GM19324 (cell line): ENCODE data around the gene SLC35E2B.
A peak's percentile ranks its signal among the peaks of the same experiment; 100 is the strongest.
"Not testable (repeated sequence)": the region's sequence is repeated elsewhere in the genome, so short reads cannot be mapped to it uniquely, and the experiment has no call there.

Experiments used
- ATAC-seq: cut with Tn5 transposase; IDR thresholded peaks from one replicate; pipeline ENCODE4 v1.9.1; 2021; ENCODE audit warnings: mild to moderate bottlenecking, moderate library complexity; ENCODE audit not compliant: unreplicated experiment, low FRiP score

Gene SLC35E2B

DNA sequence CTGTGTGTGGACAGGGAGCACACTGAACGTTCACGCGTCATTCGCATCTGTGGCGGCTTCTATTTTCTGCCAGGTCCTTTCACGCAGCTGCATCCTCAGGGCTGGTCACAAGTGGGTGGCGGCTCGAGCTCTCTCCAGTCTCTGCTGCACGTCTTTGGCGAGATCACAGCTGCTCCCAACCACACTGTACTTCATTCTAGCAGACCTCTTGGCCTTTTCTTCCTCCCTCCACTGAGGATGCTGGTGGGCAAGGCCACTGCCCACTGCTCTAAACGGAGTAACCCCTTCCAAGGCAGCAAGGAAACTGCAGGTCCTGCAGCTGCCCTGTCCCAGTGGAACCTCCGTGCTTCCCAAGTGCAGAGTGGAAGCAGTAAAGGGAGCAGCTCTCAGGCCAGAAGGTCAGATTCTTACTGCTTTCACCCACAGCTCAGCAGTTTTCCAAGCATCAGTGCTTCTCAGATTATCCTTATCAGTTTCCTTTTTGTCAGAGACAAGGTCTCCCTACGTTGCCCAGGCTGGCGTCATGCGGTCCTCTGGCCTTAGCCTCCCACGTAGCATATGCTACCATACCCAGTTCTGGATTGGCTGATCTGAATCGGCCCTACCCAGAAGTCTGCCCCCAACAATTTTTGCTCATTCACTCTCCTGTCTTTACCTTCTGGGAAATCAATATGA is 44.9 kb downstream of the SLC35E2B start:
- ATAC-seq, result not testable (repeated sequence)

DNA sequence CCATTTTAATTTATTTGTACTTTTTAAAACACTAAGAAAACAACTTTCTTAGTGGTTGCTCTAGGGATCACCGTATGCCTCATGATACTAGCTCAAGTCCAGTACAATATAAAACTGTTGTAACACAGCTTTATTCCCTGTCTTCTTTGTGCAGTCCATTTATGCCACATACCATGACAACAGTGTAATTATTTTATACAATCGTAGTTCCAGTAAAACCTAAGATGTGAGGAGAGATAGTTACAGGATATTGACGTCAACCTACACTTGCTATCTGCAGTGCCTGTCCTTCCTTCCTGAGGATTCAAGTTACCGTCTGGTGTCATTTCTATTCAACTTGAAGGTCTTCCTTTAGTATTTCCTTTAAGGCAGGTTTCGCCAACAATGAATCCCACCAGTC is 46.3 kb downstream of the SLC35E2B start:
- not testable (repeated sequence) for ATAC-seq

DNA sequence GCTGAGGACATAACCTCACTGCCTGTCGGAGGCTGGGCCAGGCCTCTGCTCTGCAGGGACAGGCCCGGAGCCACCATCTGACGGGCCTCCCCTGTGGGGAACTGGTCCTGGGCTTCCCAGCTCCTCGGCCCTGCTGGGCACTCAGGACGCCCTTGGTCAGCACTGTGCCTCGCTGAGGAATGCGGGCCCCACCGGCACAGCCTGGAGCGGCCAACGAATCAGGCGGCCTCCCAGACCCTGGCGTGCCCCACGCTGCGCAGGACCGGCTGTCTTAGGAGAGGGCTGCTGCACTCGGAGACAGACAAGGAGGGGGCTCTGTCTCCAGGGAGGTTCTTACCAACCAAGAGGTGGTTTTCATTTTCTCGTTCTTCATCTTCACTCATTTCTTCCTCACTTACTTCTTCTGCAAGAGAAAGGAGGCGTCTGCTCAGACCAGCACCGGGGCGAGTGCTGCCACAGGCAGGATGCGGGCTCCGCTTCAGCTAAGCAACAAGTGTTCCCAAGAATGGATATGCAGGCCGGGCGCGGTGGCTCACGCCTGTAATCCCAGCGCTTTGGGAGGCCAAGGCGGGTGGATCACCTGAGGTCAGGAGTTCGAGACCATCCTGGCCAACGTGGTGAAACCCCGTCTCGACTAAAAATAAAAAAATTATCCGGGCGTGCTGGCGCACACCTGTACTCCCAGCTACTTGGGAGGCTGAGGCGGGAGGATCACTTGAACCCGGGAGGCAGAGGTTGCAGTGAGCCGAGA is 51.7 kb downstream of the SLC35E2B start:
- ATAC-seq, result not testable (repeated sequence)

DNA sequence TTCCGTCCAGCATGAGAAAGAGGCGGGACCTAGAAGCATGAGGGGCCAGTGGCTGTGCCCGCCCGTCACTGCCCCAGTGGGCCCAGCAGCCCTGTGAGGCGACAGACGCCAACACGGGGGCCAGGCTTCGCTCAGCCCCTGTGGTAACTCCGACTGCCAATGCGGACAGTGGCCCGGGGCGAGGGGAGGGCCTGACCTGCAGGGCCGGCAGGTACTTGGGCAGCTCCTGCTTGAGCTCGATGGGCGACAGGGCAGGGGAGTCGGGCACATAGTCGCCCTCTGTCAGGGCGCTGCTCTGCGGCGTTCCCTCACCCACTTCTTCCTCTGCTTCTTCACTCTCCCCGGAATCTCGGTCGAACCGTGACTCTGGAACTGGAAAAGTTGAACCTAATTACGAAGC is 52.5 kb downstream of the SLC35E2B start:
- not testable (repeated sequence) for ATAC-seq

DNA sequence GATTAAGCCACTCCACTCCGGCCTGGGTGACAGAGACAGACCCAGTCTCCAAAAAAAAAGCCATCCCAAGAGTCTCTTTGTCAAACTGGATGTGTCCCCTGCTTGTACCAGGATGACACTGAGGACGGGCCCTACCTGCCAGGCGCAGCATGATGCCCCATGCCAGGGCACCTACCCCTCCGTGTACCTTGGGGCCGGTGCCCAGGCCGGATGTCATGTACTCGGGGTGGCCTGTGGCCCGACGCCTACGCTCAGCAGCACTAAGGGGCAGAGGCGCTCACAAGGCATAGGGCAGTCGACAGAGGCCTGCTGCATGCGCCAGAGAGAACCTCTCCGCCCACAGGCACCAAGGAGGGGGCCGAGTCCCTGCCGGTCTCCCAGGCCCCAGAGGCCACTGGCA is 53.2 kb downstream of the SLC35E2B start:
- ATAC-seq, result not testable (repeated sequence)

DNA sequence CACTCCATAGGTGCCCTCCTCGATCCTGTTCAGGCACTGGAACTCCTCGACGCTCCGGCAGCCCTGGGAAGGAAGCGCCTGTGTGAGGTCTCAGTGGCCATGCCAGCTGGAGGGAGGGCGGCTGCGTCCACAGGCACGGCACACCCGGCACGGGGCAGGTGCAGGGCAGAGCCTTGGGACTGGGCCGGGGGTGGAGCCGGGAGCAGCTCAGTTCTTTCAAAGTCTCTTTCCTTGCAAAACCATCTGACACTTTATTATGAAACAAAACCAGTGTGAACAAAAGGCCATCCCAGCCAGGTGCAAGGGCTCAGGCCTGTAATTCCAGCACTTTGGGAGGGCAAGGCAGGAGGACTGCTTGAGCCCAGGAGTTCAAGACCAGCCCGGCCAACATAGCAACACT is 54.1 kb downstream of the SLC35E2B start:
- ATAC-seq, result not testable (repeated sequence)

DNA sequence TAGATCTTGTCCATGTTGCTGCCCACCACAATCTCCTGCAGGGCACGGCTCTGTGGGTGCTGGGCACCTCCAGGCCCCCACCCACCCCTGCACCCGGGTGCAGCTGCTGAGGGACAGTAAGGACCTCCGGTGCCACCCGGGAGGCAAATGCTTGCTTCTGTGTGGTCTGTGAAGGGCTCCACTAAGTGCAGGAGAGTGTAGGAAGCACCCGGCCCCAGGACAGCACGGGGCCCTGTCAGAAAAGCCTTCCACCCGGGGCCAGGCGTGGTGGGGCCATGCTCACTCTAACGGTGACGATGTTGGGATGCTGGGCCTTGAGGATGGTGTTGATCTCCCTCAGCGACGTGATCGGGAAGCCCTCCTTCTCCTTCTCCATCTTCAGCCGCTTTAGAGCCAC is 55.1 kb downstream of the SLC35E2B start:
- not testable (repeated sequence) for ATAC-seq

DNA sequence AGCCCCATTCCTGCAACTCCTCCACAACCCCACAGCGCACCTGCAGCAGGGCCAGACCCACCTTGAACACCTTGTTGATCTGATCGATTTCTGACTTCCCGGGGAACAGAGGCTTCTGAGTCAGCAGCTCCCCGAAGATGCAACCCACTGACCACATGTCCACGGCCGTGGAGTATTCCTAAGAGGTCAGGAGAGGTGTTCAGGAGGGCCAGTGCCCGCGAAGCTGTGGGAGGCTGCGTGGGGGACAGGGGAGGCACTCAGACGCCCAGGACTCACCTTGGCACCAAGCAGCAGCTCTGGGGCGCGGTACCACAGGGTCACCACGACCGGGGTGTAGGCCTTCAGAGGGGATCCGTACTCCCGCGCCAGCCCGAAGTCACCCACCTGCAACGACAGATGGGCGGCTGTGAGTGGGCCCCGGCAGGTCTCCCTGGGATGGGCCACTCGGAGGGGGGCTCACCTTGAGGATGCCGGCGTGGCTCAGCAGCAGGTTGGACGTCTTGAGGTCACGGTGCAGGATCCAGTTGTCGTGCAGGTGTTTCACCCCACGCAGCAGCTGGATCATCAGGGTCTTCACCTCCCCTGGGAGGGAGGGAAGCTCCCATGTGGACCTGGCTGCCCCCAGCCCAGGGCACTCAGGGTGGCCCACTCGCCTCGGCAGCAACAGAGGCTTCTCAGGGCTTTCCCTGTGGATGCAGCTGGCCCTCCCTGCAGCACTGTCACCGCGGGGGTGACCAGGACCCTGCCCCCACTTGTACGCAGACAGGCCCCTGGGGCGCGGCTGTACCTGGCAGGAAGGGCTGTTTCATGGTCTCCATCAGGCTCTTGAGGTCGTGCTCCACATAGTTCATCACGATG is 55.7 kb downstream of the SLC35E2B start:
- ATAC-seq, result not testable (repeated sequence)

DNA sequence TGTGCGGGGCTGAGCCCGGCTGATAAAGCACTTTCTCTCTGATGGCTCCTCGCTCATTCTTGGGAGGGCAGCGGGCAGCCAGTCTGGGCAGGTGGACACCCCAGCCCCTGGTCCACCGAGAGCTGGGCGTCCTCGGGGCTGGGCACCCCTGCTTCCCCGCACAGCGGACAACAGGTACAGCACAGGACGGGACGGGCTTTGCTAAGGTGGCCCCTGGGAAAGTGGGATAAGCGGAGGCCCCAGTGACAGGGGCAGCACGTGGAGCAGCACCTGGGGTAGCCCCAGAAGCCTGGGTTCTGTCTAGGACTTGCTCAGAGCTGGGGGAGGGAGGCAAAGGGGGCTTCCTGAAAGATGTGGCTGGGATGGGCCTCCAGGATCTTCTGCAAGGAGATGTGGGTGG is 58.0 kb downstream of the SLC35E2B start:
- ATAC-seq, result not testable (repeated sequence)

DNA sequence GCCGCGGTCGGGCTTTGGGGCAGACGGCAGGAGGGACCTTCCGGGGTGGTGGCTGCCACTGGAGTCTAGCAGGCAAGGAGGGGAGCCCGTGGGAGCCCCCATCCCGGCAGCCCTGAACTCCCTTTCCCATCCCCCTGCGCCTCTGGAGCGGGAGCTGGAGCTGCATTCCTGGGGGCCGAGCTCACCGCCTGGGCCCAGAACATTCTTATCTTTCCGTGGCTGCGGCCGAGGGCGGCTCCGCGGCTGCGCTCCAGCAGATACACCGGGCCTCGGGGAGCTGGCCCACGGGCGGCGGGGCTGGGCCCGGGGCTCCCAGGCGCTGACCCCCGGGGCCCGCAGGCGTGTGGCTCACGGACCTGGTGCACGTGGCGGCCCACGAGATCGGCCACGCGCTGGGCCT is 59.2 kb downstream of the SLC35E2B start:
- not testable (repeated sequence) for ATAC-seq

DNA sequence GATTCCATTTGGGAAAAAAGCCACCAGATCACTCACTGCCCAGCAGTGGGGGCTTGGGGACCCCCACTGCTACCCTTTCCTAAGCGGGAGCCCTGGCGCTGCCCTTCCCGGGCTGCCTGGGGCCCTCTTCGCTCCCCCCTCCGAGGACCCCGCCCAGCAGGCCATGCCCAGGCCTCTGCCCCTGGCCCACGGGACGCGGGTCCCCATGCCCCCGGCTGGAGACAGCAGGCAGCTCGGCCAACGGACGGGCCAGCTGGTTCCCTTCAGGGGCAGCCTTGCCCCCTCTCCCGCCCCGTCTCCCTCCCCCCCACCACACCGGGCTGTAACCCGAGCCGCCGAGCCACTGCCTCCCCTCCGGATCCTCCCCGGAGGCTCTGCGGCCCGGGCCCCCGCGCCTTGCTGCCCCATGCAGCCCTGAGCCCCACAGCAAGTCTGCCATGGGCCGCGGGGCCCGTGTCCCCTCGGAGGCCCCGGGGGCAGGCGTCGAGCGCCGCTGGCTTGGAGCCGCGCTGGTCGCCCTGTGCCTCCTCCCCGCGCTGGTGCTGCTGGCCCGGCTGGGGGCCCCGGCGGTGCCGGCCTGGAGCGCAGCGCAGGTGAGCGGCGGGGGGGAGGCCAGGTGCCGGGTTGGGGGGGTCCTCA is 60.7 kb downstream of the SLC35E2B start, which contains the start of gene MMP23B:
Gene MMP23B (plus strand): TSS at position 392 of the 639 bp plus-strand sequence. CDS start 46 bp downstream, at position 438.
- ATAC-seq, result no peak

DNA sequence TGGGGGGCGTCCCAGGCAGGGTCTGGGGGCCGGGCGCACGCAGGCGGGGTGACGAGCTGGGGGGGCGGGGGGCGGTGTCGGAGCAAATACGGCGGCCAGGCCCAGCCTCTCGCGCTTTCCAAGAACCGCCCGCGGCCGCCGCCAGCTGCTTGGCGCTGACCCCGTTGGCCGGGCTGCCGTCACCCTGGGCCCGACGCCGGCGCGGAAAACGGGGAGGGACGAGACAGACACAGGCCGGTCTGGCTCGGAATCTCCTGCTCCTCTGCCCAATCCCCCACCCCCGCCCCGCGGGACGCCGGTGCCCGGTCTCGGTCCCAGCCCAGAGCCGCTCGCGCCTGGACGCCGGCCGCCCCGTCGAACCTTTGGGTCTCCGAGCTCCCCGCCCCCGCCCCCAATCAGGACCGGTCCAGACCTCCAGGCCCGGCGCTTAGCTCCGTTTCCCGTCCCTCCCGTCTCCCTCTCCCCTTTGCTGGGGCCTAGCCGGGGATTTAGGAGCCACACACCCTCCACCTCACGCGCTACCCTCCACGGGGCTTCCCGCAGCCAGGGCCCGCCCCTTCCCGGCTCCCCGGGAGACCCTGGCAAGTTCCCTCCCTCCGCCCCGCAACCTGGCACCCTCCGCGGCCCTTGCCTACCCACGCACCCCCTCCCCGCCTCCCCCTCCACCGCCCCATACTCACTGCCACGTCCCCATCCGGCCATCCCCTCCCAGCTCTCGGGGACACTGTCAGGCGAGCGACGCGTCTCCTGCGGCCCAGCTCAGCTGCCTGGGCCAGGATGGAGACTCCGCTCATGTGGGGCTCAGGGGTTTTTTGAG is 61.4 kb downstream of the SLC35E2B start:
- no peak for ATAC-seq

DNA sequence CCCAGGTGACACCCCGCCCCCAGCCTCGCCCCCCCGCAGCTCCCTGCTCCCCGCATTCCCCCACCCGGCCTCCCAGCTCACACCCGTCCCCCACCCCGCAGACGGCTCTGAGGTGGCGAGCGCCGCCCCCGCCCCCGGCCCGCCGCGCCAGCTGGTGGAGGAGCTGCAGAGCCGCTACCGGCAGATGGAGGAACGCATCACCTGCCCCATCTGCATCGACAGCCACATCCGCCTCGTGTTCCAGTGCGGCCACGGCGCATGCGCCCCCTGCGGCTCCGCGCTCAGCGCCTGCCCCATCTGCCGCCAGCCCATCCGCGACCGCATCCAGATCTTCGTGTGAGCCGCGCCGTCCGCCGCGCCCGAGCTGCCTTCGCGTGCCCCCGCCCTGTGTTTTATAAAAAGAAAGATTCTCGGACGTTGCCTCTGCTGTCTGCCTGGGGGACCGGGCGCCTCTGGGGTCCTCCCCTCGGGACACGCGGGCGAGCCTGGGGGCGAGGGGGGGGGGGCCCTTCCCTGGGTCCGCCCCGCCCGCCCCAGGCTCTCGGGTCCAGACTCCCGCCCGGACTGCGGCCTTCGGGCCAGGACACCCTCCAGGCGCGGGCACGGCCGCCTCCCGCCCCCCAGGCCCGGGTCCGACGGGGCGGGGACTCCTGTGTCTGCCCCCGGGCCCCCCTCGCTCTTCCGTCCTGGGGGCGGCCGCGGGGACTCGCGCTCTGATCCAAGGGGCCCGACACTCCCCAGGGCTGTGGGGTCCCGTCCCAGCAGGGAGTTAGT is 62.2 kb downstream of the SLC35E2B start:
- peak; percentile 58 for ATAC-seq

DNA sequence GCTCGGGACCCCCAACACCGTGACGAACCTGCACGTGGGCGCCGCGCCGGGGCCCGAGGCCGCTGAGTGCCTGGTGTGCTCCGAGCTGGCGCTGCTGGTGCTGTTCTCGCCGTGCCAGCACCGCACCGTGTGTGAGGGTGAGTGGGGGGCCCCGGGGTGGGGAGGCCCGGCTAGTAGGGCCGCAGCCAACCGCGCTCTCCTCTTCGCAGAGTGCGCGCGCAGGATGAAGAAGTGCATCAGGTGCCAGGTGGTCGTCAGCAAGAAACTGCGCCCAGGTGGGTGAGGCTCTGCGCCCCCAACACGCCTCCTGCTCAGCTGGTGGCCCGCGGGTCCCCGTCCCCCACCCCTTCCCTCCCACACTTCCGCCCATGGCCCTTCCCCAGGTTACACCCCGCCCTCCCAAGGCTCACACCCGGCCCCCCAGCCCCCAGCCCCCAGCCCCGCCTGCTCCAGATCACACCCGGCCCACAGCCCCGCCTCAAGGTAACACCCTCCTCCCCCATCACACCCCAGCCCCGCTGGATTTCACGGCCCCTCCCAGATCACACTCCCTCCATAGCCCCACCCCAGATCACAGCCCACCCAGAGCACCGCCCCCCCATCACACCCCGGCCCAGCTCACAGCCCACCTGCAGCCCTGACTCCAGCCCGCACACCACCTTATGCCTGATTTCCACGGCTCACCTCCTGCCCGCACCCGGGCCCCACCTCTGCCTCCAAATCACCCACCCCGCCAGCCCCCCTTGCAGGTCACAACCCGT is 63.0 kb downstream of the SLC35E2B start:
- ATAC-seq, result no peak

DNA sequence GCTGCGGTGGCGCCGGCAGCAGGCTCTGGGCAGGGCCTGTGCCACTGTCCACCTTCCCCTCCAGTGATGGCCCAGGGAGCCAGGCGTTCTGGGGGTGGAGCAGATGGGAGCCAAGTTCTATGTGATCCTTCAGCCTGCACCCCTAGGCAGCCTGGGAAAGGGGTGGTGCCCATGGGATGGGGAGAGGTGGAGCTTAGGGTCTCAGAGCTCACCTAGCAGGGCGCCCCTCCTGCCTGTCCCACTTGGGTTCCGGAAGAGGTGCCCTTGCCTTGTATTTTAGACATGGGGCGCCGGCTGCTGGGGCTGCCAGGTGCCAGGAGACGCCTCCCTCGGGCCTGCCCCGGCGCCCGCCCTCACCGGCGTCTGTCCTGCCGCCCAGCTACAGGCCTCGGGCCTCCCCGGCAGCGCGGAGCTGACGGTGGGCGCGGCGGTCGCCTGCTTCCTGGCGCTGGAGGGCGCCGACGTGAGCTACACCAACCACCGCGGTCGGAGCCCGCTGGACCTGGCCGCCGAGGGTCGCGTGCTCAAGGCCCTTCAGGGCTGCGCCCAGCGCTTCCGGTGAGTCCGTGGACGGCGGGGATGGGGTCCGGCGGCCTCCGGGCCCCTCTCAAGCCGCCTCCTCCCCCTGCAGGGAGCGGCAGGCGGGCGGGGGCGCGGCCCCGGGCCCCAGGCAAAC is 63.7 kb downstream of the SLC35E2B start:
- ATAC-seq, result no peak

DNA sequence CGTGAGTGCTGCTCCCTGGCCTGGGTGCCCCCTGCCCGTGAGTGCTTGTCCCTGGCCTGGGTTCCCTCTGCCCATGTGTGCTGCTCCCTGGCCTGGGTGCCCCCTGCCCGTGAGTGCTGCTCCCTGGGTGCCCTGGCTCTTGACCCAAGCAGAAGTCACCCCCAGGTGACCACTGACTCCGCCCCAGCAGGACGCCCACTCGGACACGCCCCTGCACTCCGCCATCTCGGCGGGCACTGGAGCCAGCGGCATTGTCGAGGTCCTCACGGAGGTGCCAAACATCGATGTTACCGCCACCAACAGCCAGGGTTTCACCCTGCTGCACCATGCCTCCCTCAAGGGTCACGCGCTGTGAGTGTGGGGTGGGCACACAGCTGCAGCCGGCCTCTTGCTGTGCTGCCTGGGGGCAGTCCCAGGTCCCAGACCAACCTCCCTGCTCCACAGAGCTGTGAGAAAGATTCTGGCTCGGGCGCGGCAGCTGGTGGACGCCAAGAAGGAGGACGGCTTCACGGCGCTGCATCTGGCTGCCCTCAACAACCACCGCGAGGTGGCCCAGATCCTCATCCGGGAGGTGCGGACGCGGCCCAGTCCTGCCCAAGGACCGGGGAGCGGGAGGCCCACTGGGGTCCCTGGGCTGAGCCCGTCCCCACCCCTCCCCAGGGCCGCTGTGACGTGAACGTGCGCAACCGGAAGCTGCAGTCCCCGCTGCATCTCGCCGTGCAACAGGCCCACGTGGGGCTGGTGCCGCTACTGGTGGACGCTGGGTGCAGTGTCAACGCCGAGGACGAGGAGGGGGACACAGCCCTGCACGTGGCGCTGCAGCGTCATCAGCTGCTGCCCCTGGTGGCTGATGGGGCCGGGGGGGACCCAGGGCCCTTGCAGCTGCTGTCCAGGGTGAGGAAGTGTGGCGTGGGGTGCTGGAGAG is 64.5 kb downstream of the SLC35E2B start:
- no peak for ATAC-seq
